Astrocyte of the spinal cord (primary cell): ENCODE measurements around the gene C11orf91.

Experiments used
- DNase-seq: peaks from one replicate; pipeline ENCODE4 v3.0.0; 2011; ENCODE audit warnings: low read depth, low spot score
- H3K4me3 ChIP-seq: 2 replicates; pipeline ENCODE4 v1.5.1; 2011; ENCODE audit warnings: low read depth, mild to moderate bottlenecking, low read length, moderate library complexity
- CTCF ChIP-seq: IDR thresholded peaks from 2 replicates; pipeline ENCODE4 v1.5.1; 2012; ENCODE audit warnings: low read depth, mild to moderate bottlenecking, low read length, inconsistent platforms
- in situ Hi-C: cut with HindIII; loops from 2 replicates; pipeline ENCODE4 v1.10.0; 2017; ENCODE audit warnings: low sequenced_read_pairs

Gene C11orf91

GRCh38 chr11:33692541-33692940 is 8.1 kb downstream of the C11orf91 start:
- DNase-seq, result no peak
- H3K4me3 ChIP-seq, result no peak overlapping the region
- in situ Hi-C loops, result no loop called here
- no peak for TF ChIP-seq CTCF

- TF ChIP-seq CTCF, result no peak
- no peak overlapping the region for H3K4me3 ChIP-seq
- in situ Hi-C loops, result no loop called here
- peak; percentile 98 for DNase-seq
These were observed 8.6 kb downstream of the C11orf91 start for GRCh38 chr11:33692013-33692504.

- H3K4me3 ChIP-seq, result no peak overlapping the region
- in situ Hi-C loops, result no loop called here
- peak; percentile 47 for DNase-seq
- TF ChIP-seq CTCF, result no peak
These were observed 9.4 kb downstream of the C11orf91 start for GRCh38 chr11:33691066-33691864.

GRCh38 chr11:33690290-33691065 is 10.1 kb downstream of the C11orf91 start:
- no peak overlapping the region for H3K4me3 ChIP-seq
- no peak for TF ChIP-seq CTCF
- DNase-seq, result peak; percentile 98
- in situ Hi-C loops, result no loop called here

- in situ Hi-C loops, result no loop called here
- TF ChIP-seq CTCF, result no peak
- no peak for DNase-seq
- H3K4me3 ChIP-seq, result no peak overlapping the region
These were observed 11.1 kb downstream of the C11orf91 start for GRCh38 chr11:33689501-33689900.

GRCh38 chr11:33689085-33689484 is 11.5 kb downstream of the C11orf91 start:
- no peak for DNase-seq
- H3K4me3 ChIP-seq, result no peak overlapping the region
- no peak for TF ChIP-seq CTCF
- in situ Hi-C loops, result no loop called here
